Smooth muscle cell (in vitro differentiated cells): ENCODE data around the gene SMARCE1. TPM values are rescaled to one million over a fixed set of nuclear protein-coding genes. Genes with fewer than 3 reads are reported as not detected.

Experiments
- DNase-seq: peaks from one replicate; lab custom pipeline; 2025; ENCODE audit not compliant: unreplicated experiment; lab: John Stamatoyannopoulos, UW
- H2AFZ ChIP-seq: fragments of 200-600 bp; sonication (generic); 2 replicates; pipeline ENCODE4 v1.6.0; 2016; ENCODE audit warnings: antibody characterized with exemption, low read depth, mild to moderate bottlenecking
- H3F3A ChIP-seq: fragments of 200-600 bp; sonication (generic); 2 replicates; pipeline ENCODE4 v1.6.0; 2017; ENCODE audit warnings: antibody characterized with exemption, low read depth
- H3K27ac ChIP-seq: fragments of 200-600 bp; sonication (generic); 2 replicates; pipeline ENCODE4 v1.5.1; 2016; ENCODE audit warnings: low read depth, mild to moderate bottlenecking
- H3K27me3 ChIP-seq: fragments of 200-600 bp; sonication (generic); 2 replicates; pipeline ENCODE4 v1.6.1; 2016; ENCODE audit warnings: low read depth, mild to moderate bottlenecking
- H3K36me3 ChIP-seq: fragments of 200-600 bp; sonication (generic); 2 replicates; pipeline ENCODE4 v1.5.1; 2016; ENCODE audit warnings: low read depth
- H3K4me1 ChIP-seq: fragments of 200-600 bp; sonication (generic); 2 replicates; pipeline ENCODE4 v1.5.1; 2016; ENCODE audit warnings: low read depth
- H3K4me2 ChIP-seq: fragments of 200-600 bp; sonication (generic); 2 replicates; pipeline ENCODE4 v1.6.0; 2016; ENCODE audit warnings: mild to moderate bottlenecking
- H3K4me3 ChIP-seq: fragments of 200-600 bp; sonication (generic); 2 replicates; pipeline ENCODE4 v1.5.1; 2016; ENCODE audit warnings: mild to moderate bottlenecking
- H3K79me2 ChIP-seq: fragments of 200-600 bp; sonication (generic); 2 replicates; pipeline ENCODE4 v1.6.0; 2016; ENCODE audit warnings: low read depth, mild to moderate bottlenecking
- H3K9ac ChIP-seq: fragments of 200-600 bp; sonication (generic); 2 replicates; pipeline ENCODE4 v1.6.0; 2016; ENCODE audit warnings: low read depth
- H3K9me3 ChIP-seq: fragments of 200-600 bp; sonication (generic); replicated peaks from 2 replicates; pipeline ENCODE4 v1.5.1; 2016; ENCODE audit warnings: low read depth
- H4K20me1 ChIP-seq: fragments of 200-600 bp; sonication (generic); 2 replicates; pipeline ENCODE4 v1.6.0; 2016; ENCODE audit warnings: low read depth
- WGBS: methylation state at CpG from one replicate; pipeline ENCODE4 v1.1.7; 2016; ENCODE audit warnings: low lambda C conversion rate; 5-methylcytosine and 5-hydroxymethylcytosine counted together
- polyA plus RNA-seq: library from polyadenylated mRNA; unstranded; fragments of >200 nt; fragmentation: Nextera tagmentation; extraction: Ambion mirVana; gene quantifications from 2 replicates; pipeline ENCODE4 v1.2.1, GENCODE V29; 2016
- total RNA-seq: library from RNA; depleted of rRNA; stranded (reverse); fragments of >200 nt; gene quantifications from 2 replicates; pipeline ENCODE4 v1.2.3, GENCODE V29; 2014
- TF ChIP-seq, protein P1 (sequence below): fragments of 200-600 bp; sonication (generic); IDR thresholded peaks from 2 replicates; pipeline ENCODE4 v1.5.1; 2017; ENCODE audit warnings: borderline replicate concordance, mild to moderate bottlenecking, antibody characterized with exemption; ENCODE audit not compliant: insufficient read depth, poor library complexity, severe bottlenecking

SMARCE1 gene
- total and polyA plus RNA-seq, 2 experiments from 2014 or later = 87.5 to 115 TPM

DNA sequence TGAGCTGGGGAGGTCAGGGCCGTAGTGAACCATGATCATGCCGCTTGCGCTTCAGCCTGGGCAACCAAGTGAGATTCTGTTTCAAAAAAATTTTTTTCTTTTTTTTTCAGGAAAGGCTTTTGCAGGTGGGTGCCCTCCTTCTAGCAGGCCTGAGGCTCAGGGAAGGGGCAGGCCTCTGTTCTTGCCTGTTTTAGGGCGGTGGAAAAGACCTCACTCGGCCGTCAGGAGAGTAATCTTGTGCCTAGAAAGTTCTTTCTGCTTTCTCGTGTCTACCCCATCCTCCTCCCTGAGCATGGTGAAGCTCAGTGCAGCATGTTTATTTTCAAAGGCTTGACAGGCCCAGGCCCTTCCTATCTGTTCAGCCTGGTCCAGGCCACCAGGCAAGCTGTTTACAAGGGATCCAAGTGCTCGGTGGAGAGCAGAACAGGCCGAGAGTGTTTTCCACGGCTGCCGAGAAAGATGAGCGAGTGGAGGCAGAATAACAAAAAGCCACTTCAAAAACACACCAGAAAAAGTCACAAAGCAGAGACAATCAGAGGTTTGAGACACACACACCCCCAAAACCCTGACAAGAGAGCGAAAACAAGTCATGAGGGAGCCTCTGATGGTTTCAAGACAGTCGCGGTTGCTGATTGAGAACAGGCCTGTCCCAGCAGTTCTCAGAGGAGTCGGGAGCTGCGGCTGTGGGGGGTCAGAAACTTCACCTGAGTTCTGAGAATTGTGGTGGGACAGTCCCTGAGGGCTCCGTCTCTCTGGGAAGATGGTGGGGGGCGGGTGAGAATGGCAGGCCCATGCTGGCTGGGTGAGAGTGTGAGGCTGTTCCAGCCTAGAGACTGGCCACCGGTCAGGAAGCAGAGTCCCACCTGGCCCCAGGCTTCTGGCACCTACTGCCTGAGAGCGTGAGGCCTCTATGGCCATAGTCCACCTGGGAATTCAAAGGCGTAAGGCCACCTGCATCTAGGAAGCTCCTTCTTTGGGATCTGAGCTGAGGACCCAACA, 44.9 kb downstream of the SMARCE1 start:
- H3K27me3 ChIP-seq = no peaks in the 10 kb centered on the region
- H3K27ac ChIP-seq = no peak overlapping the region
- no peaks in the 10 kb centered on the region for H4K20me1 ChIP-seq
- H3K4me1 ChIP-seq = no peaks in the 10 kb centered on the region
- H3K4me3 ChIP-seq = no peak overlapping the region
- 49% methylated on average over 22 of the region's 22 CpGs for WGBS
- peak overlapping the region; percentile 86 for H2AFZ ChIP-seq
- DNase-seq = peak; percentile 5
- no peaks in the 10 kb centered on the region for H3K79me2 ChIP-seq
- H3K9me3 ChIP-seq = no peaks in the 10 kb centered on the region
- H3K9ac ChIP-seq = no peak overlapping the region
- H3F3A ChIP-seq = peaks cover 3% of the 10 kb centered on the region
- H3K4me2 ChIP-seq = no peak overlapping the region
- TF ChIP-seq, protein P1, sequence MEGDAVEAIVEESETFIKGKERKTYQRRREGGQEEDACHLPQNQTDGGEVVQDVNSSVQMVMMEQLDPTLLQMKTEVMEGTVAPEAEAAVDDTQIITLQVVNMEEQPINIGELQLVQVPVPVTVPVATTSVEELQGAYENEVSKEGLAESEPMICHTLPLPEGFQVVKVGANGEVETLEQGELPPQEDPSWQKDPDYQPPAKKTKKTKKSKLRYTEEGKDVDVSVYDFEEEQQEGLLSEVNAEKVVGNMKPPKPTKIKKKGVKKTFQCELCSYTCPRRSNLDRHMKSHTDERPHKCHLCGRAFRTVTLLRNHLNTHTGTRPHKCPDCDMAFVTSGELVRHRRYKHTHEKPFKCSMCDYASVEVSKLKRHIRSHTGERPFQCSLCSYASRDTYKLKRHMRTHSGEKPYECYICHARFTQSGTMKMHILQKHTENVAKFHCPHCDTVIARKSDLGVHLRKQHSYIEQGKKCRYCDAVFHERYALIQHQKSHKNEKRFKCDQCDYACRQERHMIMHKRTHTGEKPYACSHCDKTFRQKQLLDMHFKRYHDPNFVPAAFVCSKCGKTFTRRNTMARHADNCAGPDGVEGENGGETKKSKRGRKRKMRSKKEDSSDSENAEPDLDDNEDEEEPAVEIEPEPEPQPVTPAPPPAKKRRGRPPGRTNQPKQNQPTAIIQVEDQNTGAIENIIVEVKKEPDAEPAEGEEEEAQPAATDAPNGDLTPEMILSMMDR = no peak
- no peaks in the 10 kb centered on the region for H3K36me3 ChIP-seq

DNA sequence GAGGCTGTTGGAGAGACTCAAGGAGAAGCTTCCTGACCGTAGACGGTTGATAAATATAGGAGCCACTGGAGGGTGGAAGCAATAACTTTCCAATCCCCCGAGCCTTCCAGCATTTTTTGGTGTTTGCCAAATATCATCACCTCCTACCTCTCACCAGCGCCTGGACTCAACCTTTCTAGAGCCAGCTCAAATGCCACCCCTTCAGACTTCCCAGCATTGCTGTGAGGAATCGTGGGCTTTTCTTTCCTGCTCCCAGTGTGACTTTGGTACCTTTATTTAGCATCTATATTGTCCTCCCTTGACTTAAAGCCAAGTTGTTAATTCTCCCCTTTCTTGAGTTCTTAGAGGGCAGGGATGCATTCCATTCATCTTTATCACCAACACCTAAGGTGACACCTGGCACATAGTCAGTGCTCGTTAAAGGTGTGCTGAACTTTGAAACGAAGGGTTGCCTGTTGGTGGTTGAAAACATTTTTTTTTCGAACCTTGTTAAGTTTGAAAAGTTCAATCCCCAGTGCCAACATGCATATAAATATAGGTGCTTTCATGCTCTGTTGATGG, 47.1 kb downstream of the SMARCE1 start:
- H3K4me1 ChIP-seq = no peaks in the 10 kb centered on the region
- H3K36me3 ChIP-seq = no peaks in the 10 kb centered on the region
- no peaks in the 10 kb centered on the region for H3K9me3 ChIP-seq
- TF ChIP-seq, protein P1 = no peak
- H3K27me3 ChIP-seq = no peaks in the 10 kb centered on the region
- H3K4me2 ChIP-seq = no peak overlapping the region
- H3F3A ChIP-seq = peaks cover 3% of the 10 kb centered on the region
- H3K27ac ChIP-seq = no peak overlapping the region
- DNase-seq = no peak
- no peak overlapping the region for H3K9ac ChIP-seq
- no peaks in the 10 kb centered on the region for H3K79me2 ChIP-seq
- H2AFZ ChIP-seq = no peak overlapping the region
- no peaks in the 10 kb centered on the region for H4K20me1 ChIP-seq
- no peak overlapping the region for H3K4me3 ChIP-seq
- WGBS = 77% methylated on average over 8 of the region's 8 CpGs

DNA sequence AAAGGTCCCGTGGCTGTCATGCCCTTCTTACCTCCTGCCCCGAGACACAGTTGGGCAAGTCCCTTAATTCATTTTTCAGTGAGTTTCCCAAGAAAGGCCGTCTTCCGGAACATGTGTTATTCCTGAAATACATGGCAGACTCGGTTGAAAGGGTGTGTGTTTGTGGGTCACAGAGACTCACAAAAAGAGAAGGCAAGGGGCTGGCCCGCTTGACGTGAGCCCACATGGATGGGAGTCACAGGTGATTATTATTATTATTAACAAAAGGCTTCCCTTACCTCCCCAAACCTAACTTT, 48.2 kb downstream of the SMARCE1 start:
- H3K9me3 ChIP-seq = no peaks in the 10 kb centered on the region
- H3K4me3 ChIP-seq = no peak overlapping the region
- no peak for DNase-seq
- H2AFZ ChIP-seq = no peak overlapping the region
- no peaks in the 10 kb centered on the region for H3K79me2 ChIP-seq
- TF ChIP-seq, protein P1 = no peak
- no peak overlapping the region for H3K4me2 ChIP-seq
- 92% methylated on average over 7 of the region's 7 CpGs for WGBS
- H3K27me3 ChIP-seq = no peaks in the 10 kb centered on the region
- no peaks in the 10 kb centered on the region for H3K36me3 ChIP-seq
- no peak overlapping the region for H3K27ac ChIP-seq
- no peaks in the 10 kb centered on the region for H4K20me1 ChIP-seq
- H3F3A ChIP-seq = peaks cover 3% of the 10 kb centered on the region
- H3K9ac ChIP-seq = no peak overlapping the region
- H3K4me1 ChIP-seq = no peaks in the 10 kb centered on the region
